Measurements from ENCODE around the gene OR5D14. TPM values are rescaled to one million over a fixed set of nuclear protein-coding genes. Genes with fewer than 3 reads are reported as not detected.

Gene OR5D14
- total and polyA plus RNA-seq, 2 donors (not counting 1 experiment from before 2014, with no cell fraction given) = not detected

- H4K20me1 ChIP-seq (ENCODE audit: control insufficient read depth, extremely low read depth, insufficient read depth, low read length) = no peaks in the 10 kb centered on the region
- no peak overlapping the region for H3K9ac ChIP-seq (ENCODE audit: insufficient read depth, low read length)
- no peak for DNase-seq (ENCODE audit: low read depth in 2 of 2)
- TF ChIP-seq, protein P1, sequence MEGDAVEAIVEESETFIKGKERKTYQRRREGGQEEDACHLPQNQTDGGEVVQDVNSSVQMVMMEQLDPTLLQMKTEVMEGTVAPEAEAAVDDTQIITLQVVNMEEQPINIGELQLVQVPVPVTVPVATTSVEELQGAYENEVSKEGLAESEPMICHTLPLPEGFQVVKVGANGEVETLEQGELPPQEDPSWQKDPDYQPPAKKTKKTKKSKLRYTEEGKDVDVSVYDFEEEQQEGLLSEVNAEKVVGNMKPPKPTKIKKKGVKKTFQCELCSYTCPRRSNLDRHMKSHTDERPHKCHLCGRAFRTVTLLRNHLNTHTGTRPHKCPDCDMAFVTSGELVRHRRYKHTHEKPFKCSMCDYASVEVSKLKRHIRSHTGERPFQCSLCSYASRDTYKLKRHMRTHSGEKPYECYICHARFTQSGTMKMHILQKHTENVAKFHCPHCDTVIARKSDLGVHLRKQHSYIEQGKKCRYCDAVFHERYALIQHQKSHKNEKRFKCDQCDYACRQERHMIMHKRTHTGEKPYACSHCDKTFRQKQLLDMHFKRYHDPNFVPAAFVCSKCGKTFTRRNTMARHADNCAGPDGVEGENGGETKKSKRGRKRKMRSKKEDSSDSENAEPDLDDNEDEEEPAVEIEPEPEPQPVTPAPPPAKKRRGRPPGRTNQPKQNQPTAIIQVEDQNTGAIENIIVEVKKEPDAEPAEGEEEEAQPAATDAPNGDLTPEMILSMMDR (conservative IDR thresholded peaks at IDR 0.05 in 1 of 2, IDR thresholded peaks at IDR 0.05 in 1 of 2; ENCODE audit: low read depth in 1 of 2, low read length in 2 of 2) = no peak
- no peak for TF ChIP-seq EZH2 (IDR thresholded peaks at IDR 0.05; ENCODE audit: low read length, missing control alignments)
- H3K9me3 ChIP-seq (ENCODE audit: control insufficient read depth, insufficient read depth, low read depth, low read length) = no peaks in the 10 kb centered on the region
- no peak overlapping the region for H3K4me2 ChIP-seq (ENCODE audit: extremely low read depth, insufficient read depth, low read length)
- no peaks in the 10 kb centered on the region for H3K79me2 ChIP-seq (ENCODE audit: control insufficient read depth, insufficient read depth, low read length)
- no peak overlapping the region for H3K27ac ChIP-seq (ENCODE audit: insufficient read depth, low read length)
- H3K4me3 ChIP-seq (replicated peaks in 1 of 4; ENCODE audit: control extremely low read depth in 1 of 4, insufficient read depth in 1 of 4, low read depth in 3 of 4, low read length in 4 of 4) = no peak overlapping the region
- no peaks in the 10 kb centered on the region for H3K4me1 ChIP-seq (ENCODE audit: control insufficient read depth, extremely low read depth, insufficient read depth, low read length)
- H3K36me3 ChIP-seq (ENCODE audit: control insufficient read depth, insufficient read depth, low read length) = no peaks in the 10 kb centered on the region
- H3K27me3 ChIP-seq (ENCODE audit: control insufficient read depth, insufficient read depth, low read length) = no peaks in the 10 kb centered on the region
- no peak overlapping the region for H2AFZ ChIP-seq (ENCODE audit: low read length)
Observed at GRCh38 chr11:55793321-55793720, 2.0 kb upstream of the OR5D14 start.

- Histone ChIP-seq H3K9me3 (ENCODE audit: control insufficient read depth, insufficient read depth, low read depth, low read length) (no peaks in the 10 kb centered on the region), H3K79me2 (ENCODE audit: control insufficient read depth, insufficient read depth, low read length) (no peaks in the 10 kb centered on the region), H3K4me3 (replicated peaks in 1 of 4; ENCODE audit: control extremely low read depth in 1 of 4, insufficient read depth in 1 of 4, low read depth in 3 of 4, low read length in 4 of 4) (no peak overlapping the region), H2AFZ (ENCODE audit: low read length) (no peak overlapping the region), H3K27me3 (ENCODE audit: control insufficient read depth, insufficient read depth, low read length) (no peaks in the 10 kb centered on the region), H3K4me2 (ENCODE audit: extremely low read depth, insufficient read depth, low read length) (no peak overlapping the region), H3K9ac (ENCODE audit: insufficient read depth, low read length) (no peak overlapping the region), H3K36me3 (ENCODE audit: control insufficient read depth, insufficient read depth, low read length) (no peaks in the 10 kb centered on the region), H3K4me1 (ENCODE audit: control insufficient read depth, extremely low read depth, insufficient read depth, low read length) (no peaks in the 10 kb centered on the region), H4K20me1 (ENCODE audit: control insufficient read depth, extremely low read depth, insufficient read depth, low read length) (no peaks in the 10 kb centered on the region), H3K27ac (ENCODE audit: insufficient read depth, low read length) (no peak overlapping the region)
- no peak for DNase-seq (ENCODE audit: low read depth in 2 of 2)
- TF ChIP-seq, protein P1 (conservative IDR thresholded peaks at IDR 0.05 in 1 of 2, IDR thresholded peaks at IDR 0.05 in 1 of 2; ENCODE audit: low read depth in 1 of 2, low read length in 2 of 2) = no peak
- no peak for TF ChIP-seq EZH2 (IDR thresholded peaks at IDR 0.05; ENCODE audit: low read length, missing control alignments)
Observed at GRCh38 chr11:55806248-55806647, 10.9 kb downstream of the OR5D14 start.

DNA sequence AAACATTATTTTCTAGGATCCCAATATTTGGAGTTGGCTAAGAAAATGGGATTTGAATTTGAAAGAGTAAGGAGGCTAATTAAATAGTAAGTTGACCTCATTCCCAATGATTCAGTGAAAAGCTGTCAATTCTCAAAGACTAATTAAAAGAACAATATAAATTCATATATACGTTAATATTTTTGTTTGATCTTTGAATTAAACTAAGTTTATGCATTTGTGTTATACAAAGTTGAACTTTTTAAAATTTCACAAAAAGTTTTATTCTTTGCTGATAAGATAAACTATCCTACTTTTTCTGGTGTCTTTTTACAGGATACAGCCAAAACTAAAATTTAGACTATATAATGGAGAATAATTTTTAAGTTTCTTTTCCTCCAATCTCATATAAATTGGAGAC, 15.7 kb downstream of the OR5D14 start, which contains the start of gene OR5L1:
Gene OR5L1, plus strand, starts transcription at position 301 of the 400 bp plus-strand sequence. CDS start 100 bp downstream, outside the sequence.
- Histone ChIP-seq H3K4me2 (ENCODE audit: extremely low read depth, insufficient read depth, low read length) (no peak within 1 kb of the TSS), H3K36me3 (ENCODE audit: control insufficient read depth, insufficient read depth, low read length) (no peaks in the 10 kb centered on the region), H3K79me2 (ENCODE audit: control insufficient read depth, insufficient read depth, low read length) (no peaks in the 10 kb centered on the region), H2AFZ (ENCODE audit: low read length) (no peak within 1 kb of the TSS), H3K27ac (ENCODE audit: insufficient read depth, low read length) (no peak within 1 kb of the TSS), H3K4me3 (replicated peaks in 1 of 4; ENCODE audit: control extremely low read depth in 1 of 4, insufficient read depth in 1 of 4, low read depth in 3 of 4, low read length in 4 of 4) (no peak within 1 kb of the TSS), H3K9me3 (ENCODE audit: control insufficient read depth, insufficient read depth, low read depth, low read length) (no peaks in the 10 kb centered on the region), H3K4me1 (ENCODE audit: control insufficient read depth, extremely low read depth, insufficient read depth, low read length) (no peaks in the 10 kb centered on the region), H3K9ac (ENCODE audit: insufficient read depth, low read length) (no peak within 1 kb of the TSS), H3K27me3 (ENCODE audit: control insufficient read depth, insufficient read depth, low read length) (no peaks in the 10 kb centered on the region), H4K20me1 (ENCODE audit: control insufficient read depth, extremely low read depth, insufficient read depth, low read length) (no peaks in the 10 kb centered on the region)
- TF ChIP-seq EZH2 (IDR thresholded peaks at IDR 0.05; ENCODE audit: low read length, missing control alignments) = no peak
- TF ChIP-seq, protein P1 (conservative IDR thresholded peaks at IDR 0.05 in 1 of 2, IDR thresholded peaks at IDR 0.05 in 1 of 2; ENCODE audit: low read depth in 1 of 2, low read length in 2 of 2) = no peak
- no peak for DNase-seq (ENCODE audit: low read depth in 2 of 2)

Measured in fibroblast of lung (primary cell).